HUES48 (cell line): ENCODE data around the gene KCNH6.

Experiments used
- H3K27ac ChIP-seq: one replicate; pipeline ENCODE4 v1.7.0; 2013; ENCODE audit warnings: low read depth, low read length, inconsistent platforms
- H3K27me3 ChIP-seq: 2 replicates; pipeline ENCODE4 v1.6.1; 2013; ENCODE audit warnings: mild to moderate bottlenecking, low read length; ENCODE audit not compliant: control insufficient read depth, insufficient read depth
- H3K36me3 ChIP-seq: 2 replicates; pipeline ENCODE4 v1.6.1; 2013; ENCODE audit warnings: low read length; ENCODE audit not compliant: control insufficient read depth, insufficient read depth
- H3K4me1 ChIP-seq: 2 replicates; pipeline ENCODE4 v1.6.1; 2013; ENCODE audit warnings: mild to moderate bottlenecking, low read length; ENCODE audit not compliant: control insufficient read depth, insufficient read depth
- H3K4me3 ChIP-seq: 2 replicates; pipeline ENCODE4 v1.5.1; 2013; ENCODE audit warnings: mild to moderate bottlenecking, low read depth, low read length
- H3K9ac ChIP-seq: 2 replicates; pipeline ENCODE4 v1.6.1; 2013; ENCODE audit warnings: mild to moderate bottlenecking, low read depth, low read length, moderate library complexity
- H3K9me3 ChIP-seq: 2 replicates; pipeline ENCODE4 v1.6.1; 2013; ENCODE audit warnings: low read length; ENCODE audit not compliant: control insufficient read depth, insufficient read depth

KCNH6 gene

GRCh38 chr17:63498626-63499195 lies 24.4 kb upstream of the KCNH6 start:
- Histone ChIP-seq H3K27ac (no peak overlapping the region), H3K27me3 (no peaks in the 10 kb centered on the region), H3K9ac (no peak overlapping the region)

DNA sequence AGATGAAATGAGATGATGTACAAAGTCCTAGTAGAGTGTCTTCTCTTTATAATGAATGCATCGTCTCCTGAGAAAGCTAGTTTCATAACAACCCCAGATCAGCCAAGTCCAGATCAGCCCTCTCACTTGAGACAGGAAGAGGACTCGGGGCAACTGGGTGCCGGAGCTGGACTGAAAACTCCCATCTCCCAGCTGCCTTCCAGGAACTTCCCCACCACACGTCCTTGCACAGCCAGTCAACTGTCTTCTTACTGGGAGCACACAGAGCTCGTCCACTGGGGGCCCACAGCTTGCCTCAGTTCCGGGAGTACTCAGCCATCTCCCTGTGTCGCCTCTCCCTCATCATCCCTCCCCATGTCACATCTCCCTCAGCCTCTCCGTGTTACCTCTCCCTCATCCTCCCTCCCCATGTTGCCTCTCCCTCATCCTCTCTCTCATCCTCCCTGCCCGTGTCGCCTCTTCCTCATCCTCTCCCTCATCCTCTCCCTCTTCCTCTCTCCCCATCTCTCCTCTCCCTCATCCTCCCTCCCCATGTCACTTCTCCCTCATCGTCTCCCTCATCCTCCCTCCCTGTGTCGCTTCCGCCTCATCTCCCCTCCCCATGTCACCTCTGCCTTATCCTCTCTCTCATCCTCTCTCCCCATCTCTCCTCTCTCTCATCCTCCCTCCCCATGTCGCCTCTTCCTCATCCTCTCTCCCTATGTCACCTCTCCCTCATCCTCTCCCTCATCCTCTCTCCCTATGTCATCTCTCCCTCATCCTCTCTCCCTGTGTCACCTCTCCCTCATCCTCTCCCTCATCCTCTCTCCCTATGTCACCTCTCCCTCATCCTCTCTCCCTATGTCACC lies 22.4 kb upstream of the KCNH6 start:
- Histone ChIP-seq H3K36me3 (no peaks in the 10 kb centered on the region), H3K27ac (no peak overlapping the region), H3K27me3 (no peaks in the 10 kb centered on the region)

More at GRCh38 chr17:63498626-63499195, 24.4 kb upstream of the KCNH6 start:
- no peak overlapping the region for H3K4me3 ChIP-seq
- H3K36me3 ChIP-seq, result no peaks in the 10 kb centered on the region
- H3K4me1 ChIP-seq, result peaks cover 8% of the 10 kb centered on the region; the same call in 1 of the 2 replicates
- no peaks in the 10 kb centered on the region for H3K9me3 ChIP-seq

DNA sequence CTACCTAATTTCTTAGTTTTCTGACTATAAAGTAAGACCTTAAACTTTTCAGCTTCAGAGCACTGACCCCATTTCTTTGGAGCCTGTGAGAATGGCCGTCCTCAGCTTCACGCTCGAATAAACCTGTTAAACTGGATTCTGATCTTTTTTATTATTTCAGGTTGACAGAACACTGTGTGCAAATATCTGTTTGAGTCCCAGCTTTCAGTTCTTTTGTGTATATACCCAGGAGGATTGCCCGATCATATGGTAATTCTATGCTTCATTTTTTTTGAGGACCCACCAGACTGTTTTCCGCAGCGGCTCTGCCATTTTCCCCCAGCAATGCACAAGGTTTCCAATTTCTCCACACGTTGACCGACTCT lies 19.8 kb upstream of the KCNH6 start:
- Histone ChIP-seq H3K9me3 (no peaks in the 10 kb centered on the region), H3K36me3 (no peaks in the 10 kb centered on the region), H3K27ac (no peak overlapping the region), H3K4me3 (no peak overlapping the region), H3K9ac (no peak overlapping the region), H3K4me1 (no peaks in the 10 kb centered on the region), H3K27me3 (no peaks in the 10 kb centered on the region)

More for the DNA sequence above, 22.4 kb upstream of the KCNH6 start:
- Histone ChIP-seq H3K4me1 (peaks cover 8% of the 10 kb centered on the region; the same call in 1 of the 2 replicates), H3K9me3 (no peaks in the 10 kb centered on the region), H3K9ac (no peak overlapping the region), H3K4me3 (no peak overlapping the region)

- Histone ChIP-seq H3K4me1 (no peaks in the 10 kb centered on the region), H3K9me3 (no peaks in the 10 kb centered on the region), H3K27ac (no peak overlapping the region), H3K9ac (no peak overlapping the region), H3K36me3 (no peaks in the 10 kb centered on the region), H3K27me3 (no peaks in the 10 kb centered on the region), H3K4me3 (no peak overlapping the region)
These were observed 18.9 kb upstream of the KCNH6 start for GRCh38 chr17:63504261-63504660.

- H3K27ac ChIP-seq, result no peak overlapping the region
- no peaks in the 10 kb centered on the region for H3K4me1 ChIP-seq
- no peaks in the 10 kb centered on the region for H3K36me3 ChIP-seq
- H3K9me3 ChIP-seq, result no peaks in the 10 kb centered on the region
- H3K27me3 ChIP-seq, result no peaks in the 10 kb centered on the region
- no peak overlapping the region for H3K9ac ChIP-seq
- H3K4me3 ChIP-seq, result no peak overlapping the region
These were observed 17.8 kb upstream of the KCNH6 start for GRCh38 chr17:63505341-63505740.

- no peak overlapping the region for H3K9ac ChIP-seq
- no peaks in the 10 kb centered on the region for H3K27me3 ChIP-seq
- no peak overlapping the region for H3K4me3 ChIP-seq
- H3K9me3 ChIP-seq, result no peaks in the 10 kb centered on the region
- no peaks in the 10 kb centered on the region for H3K4me1 ChIP-seq
- H3K27ac ChIP-seq, result no peak overlapping the region
- H3K36me3 ChIP-seq, result no peaks in the 10 kb centered on the region
These were observed 16.5 kb upstream of the KCNH6 start for GRCh38 chr17:63506627-63507026.

DNA sequence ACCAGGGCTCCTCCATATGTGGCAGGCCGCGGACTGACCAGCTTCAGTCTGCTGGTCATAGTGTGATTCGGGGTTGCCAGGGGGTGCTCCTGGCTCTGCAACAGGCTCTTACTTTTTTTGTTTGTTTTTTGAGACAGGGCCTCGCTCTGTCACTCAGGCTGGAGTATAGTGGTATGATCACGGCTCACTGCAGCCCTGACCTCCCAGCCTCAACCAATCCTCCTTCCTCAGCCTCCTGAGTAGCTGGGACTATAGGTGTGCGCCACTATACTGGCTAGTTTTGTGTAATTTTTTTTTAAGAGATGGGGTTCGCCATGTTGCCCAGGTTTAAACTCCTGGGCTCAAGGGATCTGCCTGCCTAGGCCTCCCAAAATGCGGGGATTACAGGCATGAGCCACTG lies 11.8 kb upstream of the KCNH6 start:
- H3K9ac ChIP-seq, result no peak overlapping the region
- H3K4me3 ChIP-seq, result no peak overlapping the region
- H3K27ac ChIP-seq, result no peak overlapping the region
- H3K27me3 ChIP-seq, result no peaks in the 10 kb centered on the region
- H3K36me3 ChIP-seq, result no peaks in the 10 kb centered on the region
- no peaks in the 10 kb centered on the region for H3K9me3 ChIP-seq
- no peaks in the 10 kb centered on the region for H3K4me1 ChIP-seq

DNA sequence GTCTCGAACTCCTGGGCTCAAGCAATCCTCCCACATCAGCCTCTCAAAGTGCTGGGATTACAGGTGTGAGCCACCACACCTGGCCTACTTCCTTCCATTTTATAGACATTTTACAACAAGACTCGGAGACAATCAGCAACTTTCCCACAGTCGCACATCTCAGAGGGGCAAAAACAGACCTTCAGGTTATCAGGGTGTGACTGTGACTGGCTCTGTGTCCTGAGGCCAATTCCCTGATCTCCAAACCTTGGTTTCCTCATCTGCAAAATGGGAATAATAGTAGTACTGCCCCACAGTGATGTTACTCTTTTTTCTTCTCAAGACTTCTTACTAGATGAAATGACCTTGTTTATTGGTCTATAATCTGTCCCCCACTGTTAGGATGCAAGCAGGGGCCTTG lies 10.8 kb upstream of the KCNH6 start:
- H3K4me3 ChIP-seq, result no peak overlapping the region
- H3K27me3 ChIP-seq, result no peaks in the 10 kb centered on the region
- H3K27ac ChIP-seq, result no peak overlapping the region
- H3K4me1 ChIP-seq, result no peaks in the 10 kb centered on the region
- no peaks in the 10 kb centered on the region for H3K9me3 ChIP-seq
- H3K36me3 ChIP-seq, result no peaks in the 10 kb centered on the region
- no peak overlapping the region for H3K9ac ChIP-seq

DNA sequence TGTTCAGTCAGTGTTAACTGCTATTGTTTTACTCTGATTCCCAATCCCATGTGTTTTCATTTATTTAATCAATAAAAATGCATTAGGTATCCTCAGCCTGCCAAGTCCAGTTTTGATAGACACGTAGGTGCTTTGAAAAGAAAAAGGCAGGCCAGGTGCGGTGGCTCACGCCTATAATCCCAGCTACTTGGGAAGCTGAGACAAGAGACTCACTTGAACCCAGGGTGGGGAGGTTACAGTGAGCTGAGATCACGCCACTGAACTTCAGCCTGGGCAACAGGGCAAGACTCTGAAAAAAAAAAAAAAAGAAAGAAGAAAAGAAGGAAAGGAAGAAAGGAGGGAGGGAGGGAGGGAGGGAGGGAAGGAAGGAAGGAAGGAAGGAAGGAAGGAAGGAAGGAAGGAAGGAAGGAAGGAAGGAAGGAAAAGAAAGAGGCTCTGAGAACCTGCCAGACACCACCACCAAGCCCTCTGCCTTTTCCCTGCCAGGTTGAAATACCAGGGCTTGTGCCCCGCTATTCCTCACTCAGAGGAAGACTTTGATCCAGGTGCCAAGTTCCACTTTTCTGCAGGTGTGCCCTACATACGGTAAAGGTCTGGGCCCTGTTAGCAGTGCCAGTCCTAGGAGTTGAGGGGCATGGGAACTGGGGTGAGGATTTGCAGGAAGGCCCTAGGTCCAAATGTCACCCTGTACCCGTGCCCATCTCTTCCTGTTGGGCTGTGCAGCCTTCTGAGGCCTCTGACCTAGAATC lies 10.1 kb upstream of the KCNH6 start:
- Histone ChIP-seq H3K27me3 (no peaks in the 10 kb centered on the region), H3K9me3 (no peaks in the 10 kb centered on the region), H3K9ac (no peak overlapping the region), H3K36me3 (no peaks in the 10 kb centered on the region), H3K4me1 (no peaks in the 10 kb centered on the region), H3K4me3 (no peak overlapping the region), H3K27ac (no peak overlapping the region)

DNA sequence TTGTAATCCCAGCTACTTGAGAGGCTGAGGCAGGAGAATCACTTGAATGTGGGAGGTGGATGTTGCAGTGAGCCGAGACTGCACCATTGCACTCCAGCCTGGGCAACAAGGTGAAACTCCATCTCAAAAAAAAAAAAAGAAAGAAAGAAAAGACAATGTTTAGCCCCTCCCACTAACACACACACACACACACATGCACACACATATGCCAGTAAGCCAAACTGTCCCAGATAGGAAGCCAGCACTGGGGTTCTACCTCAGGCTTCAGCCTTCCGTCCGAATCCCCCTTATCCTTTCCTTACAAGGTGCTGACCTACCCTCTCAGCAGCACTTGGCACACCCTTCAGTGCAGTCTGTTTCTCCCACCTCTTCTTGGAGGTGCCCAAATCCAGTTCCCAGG lies 8.7 kb upstream of the KCNH6 start:
- H3K9me3 ChIP-seq, result no peaks in the 10 kb centered on the region
- H3K27me3 ChIP-seq, result no peaks in the 10 kb centered on the region
- no peak overlapping the region for H3K4me3 ChIP-seq
- H3K36me3 ChIP-seq, result no peaks in the 10 kb centered on the region
- H3K9ac ChIP-seq, result no peak overlapping the region
- no peaks in the 10 kb centered on the region for H3K4me1 ChIP-seq
- H3K27ac ChIP-seq, result no peak overlapping the region

- H3K9me3 ChIP-seq, result no peaks in the 10 kb centered on the region
- no peaks in the 10 kb centered on the region for H3K36me3 ChIP-seq
- H3K4me3 ChIP-seq, result no peak overlapping the region
- H3K27ac ChIP-seq, result no peak overlapping the region
- H3K4me1 ChIP-seq, result no peaks in the 10 kb centered on the region
- H3K9ac ChIP-seq, result no peak overlapping the region
- H3K27me3 ChIP-seq, result no peaks in the 10 kb centered on the region
These were observed 8.2 kb upstream of the KCNH6 start for GRCh38 chr17:63514974-63515373.
